Measurements from ENCODE around the gene MPP1.
"Not testable (repeated sequence)": the region's sequence is repeated elsewhere in the genome, so short reads cannot be mapped to it uniquely, and the experiment has no call there.

MPP1 gene

GRCh38 chrX:154804957-154805695, at the start of gene MPP1:
Gene MPP1, minus strand, starts transcription at chrX:154805485. Its CDS starts 112 bp downstream, at chrX:154805373.
- peak in 46 of 51 donors; percentile 4 to 75 (median 46) for DNase-seq

- no peak for DNase-seq
Measured at GRCh38 chrX:154850957-154851611, 45.8 kb upstream of the MPP1 start.

GRCh38 chrX:154840856-154841255, 35.6 kb upstream of the MPP1 start:
- peak in 1 of 51 donors; percentile 1 for DNase-seq

- DNase-seq, result no peak
Measured at GRCh38 chrX:154836163-154836562, 30.9 kb upstream of the MPP1 start.

GRCh38 chrX:154834562-154834961, 29.3 kb upstream of the MPP1 start, which contains the start of gene SMIM9:
Gene SMIM9, minus strand, starts transcription at chrX:154834662. Its CDS starts 3,806 bp downstream, at chrX:154830856.
- no peak for DNase-seq

- no peak for DNase-seq
Measured at GRCh38 chrX:154833746-154834274, 28.5 kb upstream of the MPP1 start.

GRCh38 chrX:154829926-154830442, 24.7 kb upstream of the MPP1 start:
- no peak for DNase-seq

GRCh38 chrX:154829134-154829533, 23.8 kb upstream of the MPP1 start:
- DNase-seq, result no peak

GRCh38 chrX:154828016-154828408, 22.7 kb upstream of the MPP1 start:
- no peak for DNase-seq

GRCh38 chrX:154827194-154828015, 22.1 kb upstream of the MPP1 start:
- DNase-seq, result no peak

GRCh38 chrX:154825586-154825985, 20.3 kb upstream of the MPP1 start:
- not testable (repeated sequence) for DNase-seq

- DNase-seq, result no peak
Measured at GRCh38 chrX:154824638-154825037, 19.4 kb upstream of the MPP1 start.

GRCh38 chrX:154822029-154822428, 16.7 kb upstream of the MPP1 start:
- DNase-seq, result no peak

GRCh38 chrX:154821523-154821922, 16.2 kb upstream of the MPP1 start:
- DNase-seq, result no peak

- no peak for DNase-seq
Measured at GRCh38 chrX:154819771-154820341, 14.6 kb upstream of the MPP1 start.

GRCh38 chrX:154818916-154819770, 13.9 kb upstream of the MPP1 start:
- DNase-seq, result no peak

- not testable (repeated sequence) for DNase-seq
Measured at GRCh38 chrX:154817048-154817618, 11.8 kb upstream of the MPP1 start.

GRCh38 chrX:154816326-154816898, 11.1 kb upstream of the MPP1 start:
- not testable (repeated sequence) for DNase-seq

- DNase-seq, result no peak
Measured at GRCh38 chrX:154815274-154815818, 10.1 kb upstream of the MPP1 start.

Measured in hypothalamus (tissue), 51 donors.